Parathyroid adenoma (tissue), 2 donors: Measurements from ENCODE around the gene AGTRAP.

Experiments used
- H2AFZ ChIP-seq: fragments of 300-600 bp; sonication (generic); one replicate; pipeline ENCODE4 v1.7.0; 2017; ENCODE audit warnings: antibody characterized with exemption, mild to moderate bottlenecking
- H3K27ac ChIP-seq: fragments of 300-600 bp; sonication (generic); one replicate; pipeline ENCODE4 v1.7.0; 2017
- H3K27me3 ChIP-seq: fragments of 300-600 bp; sonication (generic); one replicate; pipeline ENCODE4 v1.7.0; 2017; ENCODE audit warnings: low read length; ENCODE audit not compliant: control insufficient read depth, insufficient read depth
- H3K36me3 ChIP-seq: fragments of 300-600 bp; sonication (generic); one replicate; pipeline ENCODE4 v1.7.0; 2017; ENCODE audit warnings: low read length; ENCODE audit not compliant: control insufficient read depth, insufficient read depth
- H3K4me1 ChIP-seq: fragments of 300-600 bp; sonication (generic); one replicate; pipeline ENCODE4 v1.7.0; 2017; ENCODE audit warnings: control low read depth
- H3K4me2 ChIP-seq: fragments of 300-600 bp; sonication (generic); one replicate; pipeline ENCODE4 v1.7.0; 2017; ENCODE audit warnings: low read length
- H3K4me3 ChIP-seq: fragments of 300-600 bp; sonication (generic); one replicate; pipeline ENCODE4 v1.7.0; 2017; ENCODE audit warnings: low read depth, low read length
- H3K79me2 ChIP-seq: fragments of 300-600 bp; sonication (generic); one replicate; pipeline ENCODE4 v1.7.0; 2017; ENCODE audit warnings: control low read depth
- H3K9ac ChIP-seq: fragments of 300-600 bp; sonication (generic); one replicate; pipeline ENCODE4 v1.7.0; 2017; ENCODE audit warnings: mild to moderate bottlenecking
- H3K9me3 ChIP-seq: fragments of 300-600 bp; sonication (generic); one replicate; pipeline ENCODE4 v1.7.0; 2017; ENCODE audit warnings: low read length; ENCODE audit not compliant: control insufficient read depth
- CTCF ChIP-seq: fragments of 300-600 bp; sonication (generic); IDR thresholded peaks from one replicate; pipeline ENCODE4 v1.7.0; 2017; ENCODE audit warnings: antibody characterized with exemption, mild to moderate bottlenecking
- donor health status: primary hyperparathyroidism.

Gene AGTRAP

GRCh38 chr1:11779715-11780379 is 43.9 kb downstream of the AGTRAP start:
- H3K4me2 ChIP-seq: no peak overlapping the region
- no peaks in the 10 kb centered on the region for H3K27me3 ChIP-seq
- no peak overlapping the region for H2AFZ ChIP-seq
- H3K79me2 ChIP-seq: no peaks in the 10 kb centered on the region
- TF ChIP-seq CTCF: no peak
- H3K4me1 ChIP-seq: no peaks in the 10 kb centered on the region
- no peak overlapping the region for H3K27ac ChIP-seq
- H3K36me3 ChIP-seq: no peaks in the 10 kb centered on the region
- no peaks in the 10 kb centered on the region for H3K9me3 ChIP-seq
- no peak overlapping the region for H3K9ac ChIP-seq
- no peak overlapping the region for H3K4me3 ChIP-seq

- Histone ChIP-seq H3K27ac (no peak overlapping the region), H3K27me3 (no peaks in the 10 kb centered on the region), H3K4me2 (no peak overlapping the region), H3K4me3 (no peak overlapping the region), H3K9ac (no peak overlapping the region), H2AFZ (no peak overlapping the region), H3K9me3 (no peaks in the 10 kb centered on the region), H3K79me2 (no peaks in the 10 kb centered on the region), H3K36me3 (no peaks in the 10 kb centered on the region), H3K4me1 (peaks cover 2% of the 10 kb centered on the region)
- TF ChIP-seq CTCF: no peak
Observed at GRCh38 chr1:11780380-11781147, 44.6 kb downstream of the AGTRAP start.

GRCh38 chr1:11781297-11781696 is 45.4 kb downstream of the AGTRAP start:
- Histone ChIP-seq H2AFZ (no peak overlapping the region), H3K4me1 (peaks cover 3% of the 10 kb centered on the region), H3K4me2 (no peak overlapping the region), H3K79me2 (no peaks in the 10 kb centered on the region), H3K9me3 (no peaks in the 10 kb centered on the region), H3K9ac (no peak overlapping the region), H3K36me3 (no peaks in the 10 kb centered on the region), H3K27me3 (no peaks in the 10 kb centered on the region), H3K4me3 (no peak overlapping the region), H3K27ac (no peak overlapping the region)
- TF ChIP-seq CTCF: no peak

- Histone ChIP-seq H2AFZ (no peak overlapping the region), H3K36me3 (no peaks in the 10 kb centered on the region), H3K4me1 (peaks cover 7% of the 10 kb centered on the region), H3K27me3 (no peaks in the 10 kb centered on the region), H3K4me3 (no peak overlapping the region), H3K9ac (no peak overlapping the region), H3K9me3 (no peaks in the 10 kb centered on the region), H3K27ac (no peak overlapping the region), H3K4me2 (no peak overlapping the region), H3K79me2 (no peaks in the 10 kb centered on the region)
- TF ChIP-seq CTCF: no peak
Observed at GRCh38 chr1:11782127-11782708, 46.3 kb downstream of the AGTRAP start.
